Neuronal stem cell (in vitro differentiated cells): ENCODE data around the gene HFE.

Experiments
- DNase-seq: peaks from one replicate; pipeline ENCODE4 v3.0.0-alpha.2; 2013; ENCODE audit warnings: low spot score
- H2AFZ ChIP-seq: one replicate; pipeline ENCODE4 v1.6.1; 2013; ENCODE audit warnings: mild to moderate bottlenecking, low read length, inconsistent platforms
- H2AK5ac ChIP-seq: 2 replicates; pipeline ENCODE4 v1.6.1; 2013; ENCODE audit warnings: low read depth, mild to moderate bottlenecking, inconsistent platforms, low read length, moderate library complexity, mixed read lengths
- H2BK120ac ChIP-seq: 2 replicates; pipeline ENCODE4 v1.6.1; 2013; ENCODE audit warnings: low read depth, mild to moderate bottlenecking, inconsistent platforms, low read length, moderate library complexity, mixed read lengths
- H2BK12ac ChIP-seq: one replicate; pipeline ENCODE4 v1.6.1; 2013; ENCODE audit warnings: low read length, inconsistent platforms
- H2BK15ac ChIP-seq: 2 replicates; pipeline ENCODE4 v1.6.1; 2013; ENCODE audit warnings: mild to moderate bottlenecking, low read length, inconsistent platforms, mixed read lengths
- H2BK5ac ChIP-seq: one replicate; pipeline ENCODE4 v1.6.1; 2013; ENCODE audit warnings: inconsistent platforms, mild to moderate bottlenecking, low read length, moderate library complexity
- H3K14ac ChIP-seq: one replicate; pipeline ENCODE4 v1.6.1; 2013; ENCODE audit warnings: low read length, inconsistent platforms
- H3K18ac ChIP-seq: 2 replicates; pipeline ENCODE4 v1.6.1; 2013; ENCODE audit warnings: low read length, inconsistent platforms
- H3K23ac ChIP-seq: 2 replicates; pipeline ENCODE4 v1.6.1; 2013; ENCODE audit warnings: low read depth, mild to moderate bottlenecking, mixed read lengths, low read length, inconsistent platforms; ENCODE audit not compliant: poor library complexity
- H3K27ac ChIP-seq: replicated peaks from 3 replicates; pipeline ENCODE4 v1.5.1; 2013; ENCODE audit warnings: low read length, inconsistent platforms
- H3K27me3 ChIP-seq, 3 experiments: 2 replicates each; pipeline ENCODE4 v1.6.1; 2013; ENCODE audit warnings: low read length in 3 of 3, mild to moderate bottlenecking in 2 of 3, inconsistent platforms in 1 of 3, low read depth in 1 of 3, mixed read lengths in 1 of 3, moderate library complexity in 1 of 3; ENCODE audit not compliant: control insufficient read depth in 3 of 3, insufficient read depth in 3 of 3
- H3K36me3 ChIP-seq, 2 donors: replicated peaks in 1 of 2; 2 replicates each; pipeline ENCODE4 v1.6.1; 2013; ENCODE audit warnings: low read length in 2 of 2; ENCODE audit not compliant: control insufficient read depth in 2 of 2, insufficient read depth in 2 of 2
- H3K4ac ChIP-seq: 2 replicates; pipeline ENCODE4 v1.6.1; 2013; ENCODE audit warnings: inconsistent platforms, mild to moderate bottlenecking, low read length, moderate library complexity
- H3K4me1 ChIP-seq, 2 donors: 1 replicate in 1 of 2; 2 replicates in 1 of 2; pipeline ENCODE4 v1.6.1; 2013; ENCODE audit warnings: low read length in 2 of 2, low read depth in 1 of 2; ENCODE audit not compliant: control insufficient read depth in 2 of 2, insufficient read depth in 1 of 2
- H3K4me2 ChIP-seq: one replicate; pipeline ENCODE4 v1.6.1; 2013; ENCODE audit warnings: mild to moderate bottlenecking, low read length, inconsistent platforms; ENCODE audit not compliant: insufficient read depth, poor library complexity, severe bottlenecking
- H3K4me3 ChIP-seq, 2 donors: 2 replicates each; pipeline ENCODE4 v1.5.1; 2013; ENCODE audit warnings: low read length in 2 of 2, mild to moderate bottlenecking in 2 of 2, inconsistent platforms in 1 of 2, moderate library complexity in 1 of 2
- H3K79me1 ChIP-seq: one replicate; pipeline ENCODE4 v1.6.1; 2013; ENCODE audit warnings: low read depth, mild to moderate bottlenecking, inconsistent platforms, low read length, moderate library complexity
- H3K9ac ChIP-seq: one replicate; pipeline ENCODE4 v1.6.1; 2013; ENCODE audit warnings: mild to moderate bottlenecking, low read depth, low read length, inconsistent platforms; ENCODE audit not compliant: poor library complexity
- H3K9me3 ChIP-seq, 2 donors: replicated peaks in 1 of 2; 2 replicates each; pipeline versions ENCODE3 to v1.6.1; 2013; ENCODE audit warnings: low read length in 2 of 2, mild to moderate bottlenecking in 2 of 2, inconsistent platforms in 1 of 2, low read depth in 1 of 2, mixed read lengths in 1 of 2, moderate library complexity in 1 of 2; ENCODE audit not compliant: control insufficient read depth in 2 of 2, insufficient read depth in 1 of 2
- H4K8ac ChIP-seq: one replicate; pipeline ENCODE4 v1.6.1; 2013; ENCODE audit warnings: low read depth, mild to moderate bottlenecking, inconsistent platforms, low read length, moderate library complexity
- H4K91ac ChIP-seq: one replicate; pipeline ENCODE4 v1.6.1; 2013; ENCODE audit warnings: low read length, low read depth, mild to moderate bottlenecking, inconsistent platforms; ENCODE audit not compliant: poor library complexity
- WGBS, 2 donors: extraction: QIAGEN DNeasy Blood & Tissue Kit; methylation state at CpG; one replicate each; pipeline ENCODE4 v1.1.7; 2013; ENCODE audit warnings: missing lambda C conversion rate in 2 of 2, mixed read lengths in 1 of 2; ENCODE audit not compliant: insufficient read length in 2 of 2, insufficient replicate concordance in 1 of 2; ENCODE audit errors: extremely low coverage in 2 of 2; 5-methylcytosine and 5-hydroxymethylcytosine counted together

The HFE gene

GRCh38 chr6:26123947-26124780 is 36.9 kb downstream of the HFE start:
- no peak overlapping the region for H3K4ac ChIP-seq
- no peaks in the 10 kb centered on the region for H3K27me3 ChIP-seq
- H2BK12ac ChIP-seq = no peak overlapping the region
- H4K8ac ChIP-seq = no peak overlapping the region
- no peak overlapping the region for H4K91ac ChIP-seq
- peak; percentile 92 for DNase-seq
- no peak overlapping the region for H2BK15ac ChIP-seq
- H2AK5ac ChIP-seq = no peak overlapping the region
- peak overlapping the region; percentile 88 for H3K27ac ChIP-seq
- peak overlapping the region; percentile 85 for H3K4me2 ChIP-seq
- no CpG with 5 or more reads among the region's 45 CpGs for WGBS, 2 donors
- no peaks in the 10 kb centered on the region for H3K79me1 ChIP-seq
- H3K9ac ChIP-seq = peak overlapping the region; percentile 96
- peaks cover 3 to 8% of the 10 kb centered on the region in 2 donors for H3K4me1 ChIP-seq
- H3K23ac ChIP-seq = peak overlapping the region; percentile 95
- H3K4me3 ChIP-seq = peak overlapping the region; percentile 91 to 98
- peak overlapping the region; percentile 25 for H2AFZ ChIP-seq
- H3K18ac ChIP-seq = peak overlapping the region; percentile 98
- H3K14ac ChIP-seq = no peak overlapping the region
- H3K36me3 ChIP-seq = peaks cover 0 to 8% of the 10 kb centered on the region in 2 donors
- no peak overlapping the region for H2BK120ac ChIP-seq
- H2BK5ac ChIP-seq = peak overlapping the region; percentile 92
- no peaks in the 10 kb centered on the region for H3K9me3 ChIP-seq

GRCh38 chr6:26124781-26125685 is 37.8 kb downstream of the HFE start:
- Histone ChIP-seq H2BK120ac (no peak overlapping the region), H4K8ac (no peak overlapping the region), H2BK5ac (peak overlapping the region; percentile 30), H3K4me3 (peak overlapping the region; percentile 91 to 98), H4K91ac (no peak overlapping the region), H3K36me3 (peaks cover 2 to 8% of the 10 kb centered on the region in 2 donors), H3K4me1 (peaks cover 3 to 8% of the 10 kb centered on the region in 2 donors), H3K79me1 (no peaks in the 10 kb centered on the region), H3K27me3 (no peaks in the 10 kb centered on the region), H3K9ac (peak overlapping the region; percentile 96), H2BK12ac (no peak overlapping the region), H3K18ac (no peak overlapping the region), H2AFZ (no peak overlapping the region), H3K14ac (no peak overlapping the region), H3K9me3 (no peaks in the 10 kb centered on the region), H3K27ac (peak overlapping the region; percentile 88), H3K4me2 (peak overlapping the region; percentile 67), H3K4ac (no peak overlapping the region), H3K23ac (no peak overlapping the region), H2AK5ac (no peak overlapping the region), H2BK15ac (no peak overlapping the region)
- WGBS, 2 donors = no CpG with 5 or more reads among the region's 22 CpGs
- no peak for DNase-seq

- H3K4me2 ChIP-seq = peak overlapping the region; percentile 28
- no peaks in the 10 kb centered on the region for H3K27me3 ChIP-seq
- no peak overlapping the region for H2BK120ac ChIP-seq
- no peaks in the 10 kb centered on the region for H3K9me3 ChIP-seq
- H3K23ac ChIP-seq = no peak overlapping the region
- H4K8ac ChIP-seq = no peak overlapping the region
- no peak overlapping the region for H3K4ac ChIP-seq
- H3K18ac ChIP-seq = no peak overlapping the region
- no peak overlapping the region for H2BK15ac ChIP-seq
- H3K79me1 ChIP-seq = no peaks in the 10 kb centered on the region
- H2AFZ ChIP-seq = peak overlapping the region; percentile 70
- H3K14ac ChIP-seq = no peak overlapping the region
- no CpG with 5 or more reads among the region's 8 CpGs for WGBS, 2 donors
- H3K36me3 ChIP-seq = peaks cover 2 to 8% of the 10 kb centered on the region in 2 donors
- peaks cover 3 to 8% of the 10 kb centered on the region in 2 donors for H3K4me1 ChIP-seq
- H2AK5ac ChIP-seq = no peak overlapping the region
- H2BK5ac ChIP-seq = no peak overlapping the region
- no peak overlapping the region for H3K9ac ChIP-seq
- H2BK12ac ChIP-seq = no peak overlapping the region
- no peak for DNase-seq
- no peak overlapping the region for H4K91ac ChIP-seq
- no peak overlapping the region for H3K27ac ChIP-seq
- peak overlapping the region; percentile 91 to 98 for H3K4me3 ChIP-seq
These were observed 39.4 kb downstream of the HFE start for GRCh38 chr6:26126394-26127235.
